ENCODE data around the gene SIAH3. TPM values are rescaled to one million over a fixed set of nuclear protein-coding genes. Genes with fewer than 3 reads are reported as not detected.

The SIAH3 gene
- total RNA-seq, 2 experiments from 2014 or later, result 1.3 to 1.6 TPM

DNA sequence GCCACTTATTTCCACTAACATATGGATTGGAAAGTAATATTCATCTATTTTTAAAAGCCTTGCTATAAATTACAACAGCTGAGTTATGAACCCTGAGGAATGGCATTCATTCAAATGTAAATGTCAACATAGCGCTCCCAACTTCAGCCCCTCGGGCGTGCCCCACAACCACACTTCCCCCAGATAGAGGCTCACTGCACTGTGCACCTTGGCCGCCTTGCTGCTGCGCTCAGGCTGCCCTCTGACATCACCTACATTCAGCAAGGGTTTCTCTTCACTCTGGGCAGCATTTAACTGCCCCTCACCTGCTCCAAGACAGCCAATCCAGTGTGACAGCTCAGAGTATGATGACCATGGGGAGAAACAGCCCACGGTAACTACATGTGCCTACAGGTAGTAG lies 35.1 kb downstream of the SIAH3 start:
- Histone ChIP-seq H3K27ac (ENCODE audit: low read depth in 1 of 2, low read length in 2 of 2) (no peak overlapping the region), H3K4me3 (ENCODE audit: low read length) (no peak overlapping the region), H3K36me3 (ENCODE audit: insufficient read depth, low read length) (no peaks in the 10 kb centered on the region), H3K27me3 (ENCODE audit: control insufficient read depth in 1 of 2, insufficient read depth in 2 of 2, low read length in 2 of 2) (no peaks in the 10 kb centered on the region), H3K9me3 (ENCODE audit: control insufficient read depth in 1 of 2, insufficient read depth in 1 of 2, low read length in 2 of 2) (no peaks in the 10 kb centered on the region), H3K4me1 (ENCODE audit: insufficient read depth, low read length) (no peaks in the 10 kb centered on the region)
- H3K9me3 Mint-ChIP-seq, result no peaks in the 10 kb centered on the region
- peaks cover 7% of the 10 kb centered on the region for H3K36me3 Mint-ChIP-seq (ENCODE audit: low read depth)
- ChIA-PET CTCF (interaction anchor here (1.2 kb wide), 1 partner anchor 22 kb away, joined by 3 read pairs; no protein-coding TSS in a partner anchor), POLR2A (no interaction called here)
- H3K4me1 Mint-ChIP-seq (ENCODE audit: low read depth), result no peaks in the 10 kb centered on the region
- ATAC-seq (ENCODE audit: poor library complexity) (no peak), DNase-seq (no peak)
- intact Hi-C loops (cut with DNase I, micrococcal nuclease), result no loop called here
- no peaks in the 10 kb centered on the region for H3K27me3 Mint-ChIP-seq
- H3K4me3 Mint-ChIP-seq, result no peak overlapping the region
- TF ChIP-seq, protein P1, sequence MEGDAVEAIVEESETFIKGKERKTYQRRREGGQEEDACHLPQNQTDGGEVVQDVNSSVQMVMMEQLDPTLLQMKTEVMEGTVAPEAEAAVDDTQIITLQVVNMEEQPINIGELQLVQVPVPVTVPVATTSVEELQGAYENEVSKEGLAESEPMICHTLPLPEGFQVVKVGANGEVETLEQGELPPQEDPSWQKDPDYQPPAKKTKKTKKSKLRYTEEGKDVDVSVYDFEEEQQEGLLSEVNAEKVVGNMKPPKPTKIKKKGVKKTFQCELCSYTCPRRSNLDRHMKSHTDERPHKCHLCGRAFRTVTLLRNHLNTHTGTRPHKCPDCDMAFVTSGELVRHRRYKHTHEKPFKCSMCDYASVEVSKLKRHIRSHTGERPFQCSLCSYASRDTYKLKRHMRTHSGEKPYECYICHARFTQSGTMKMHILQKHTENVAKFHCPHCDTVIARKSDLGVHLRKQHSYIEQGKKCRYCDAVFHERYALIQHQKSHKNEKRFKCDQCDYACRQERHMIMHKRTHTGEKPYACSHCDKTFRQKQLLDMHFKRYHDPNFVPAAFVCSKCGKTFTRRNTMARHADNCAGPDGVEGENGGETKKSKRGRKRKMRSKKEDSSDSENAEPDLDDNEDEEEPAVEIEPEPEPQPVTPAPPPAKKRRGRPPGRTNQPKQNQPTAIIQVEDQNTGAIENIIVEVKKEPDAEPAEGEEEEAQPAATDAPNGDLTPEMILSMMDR (IDR thresholded peaks at IDR 0.05), result no peak
- no peak overlapping the region for H3K27ac Mint-ChIP-seq

DNA sequence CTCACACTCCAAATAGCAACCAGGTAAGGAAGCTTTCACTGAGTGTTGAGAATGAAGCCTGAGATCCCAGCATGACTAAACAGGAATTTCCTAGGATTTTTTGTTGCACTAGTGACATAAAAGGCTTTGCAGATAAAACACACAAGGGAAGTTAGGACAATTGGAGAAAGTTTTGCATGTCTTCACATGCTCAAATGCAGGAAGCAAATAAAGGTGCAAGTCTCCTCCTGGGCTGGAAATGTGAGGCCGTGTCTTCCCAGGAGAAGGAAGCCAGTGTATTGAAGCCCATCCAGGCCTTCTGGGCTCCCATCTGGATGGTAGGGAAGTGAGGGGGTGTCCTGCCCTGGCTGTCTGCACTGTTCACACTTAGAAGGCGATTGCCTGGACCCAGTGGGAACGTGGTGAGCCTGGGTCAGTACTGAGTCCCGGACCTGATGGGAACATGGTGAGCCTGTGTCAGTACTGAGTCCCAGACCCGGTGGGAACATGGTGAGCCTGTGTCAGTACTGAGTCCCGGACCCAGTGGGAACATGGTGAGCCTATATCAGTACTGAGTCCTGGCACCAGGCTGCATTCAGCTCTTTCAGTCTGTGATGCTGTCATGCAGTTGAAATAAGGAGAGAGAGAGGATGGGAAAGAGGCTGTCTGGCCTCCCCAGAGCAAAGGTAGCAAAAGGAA lies 38.7 kb downstream of the SIAH3 start:
- Histone ChIP-seq H3K36me3 (ENCODE audit: insufficient read depth, low read length) (no peaks in the 10 kb centered on the region), H3K27me3 (ENCODE audit: control insufficient read depth in 1 of 2, insufficient read depth in 2 of 2, low read length in 2 of 2) (no peaks in the 10 kb centered on the region), H3K4me1 (ENCODE audit: insufficient read depth, low read length) (peaks cover 4% of the 10 kb centered on the region), H3K9me3 (ENCODE audit: control insufficient read depth in 1 of 2, insufficient read depth in 1 of 2, low read length in 2 of 2) (no peaks in the 10 kb centered on the region), H3K4me3 (ENCODE audit: low read length) (no peak overlapping the region), H3K27ac (ENCODE audit: low read depth in 1 of 2, low read length in 2 of 2) (no peak overlapping the region)
- Mint-ChIP-seq H3K36me3 (ENCODE audit: low read depth) (no peaks in the 10 kb centered on the region), H3K4me3 (no peak overlapping the region), H3K27me3 (no peaks in the 10 kb centered on the region), H3K9me3 (no peaks in the 10 kb centered on the region), H3K4me1 (ENCODE audit: low read depth) (no peaks in the 10 kb centered on the region), H3K27ac (no peak overlapping the region)
- intact Hi-C loops (cut with DNase I, micrococcal nuclease), result no loop called here
- CTCF ChIA-PET, result no interaction called here
- POLR2A ChIA-PET, result no interaction called here
- DNase-seq, result no peak
- no peak for ATAC-seq (ENCODE audit: poor library complexity)
- TF ChIP-seq, protein P1 (IDR thresholded peaks at IDR 0.05), result no peak

DNA sequence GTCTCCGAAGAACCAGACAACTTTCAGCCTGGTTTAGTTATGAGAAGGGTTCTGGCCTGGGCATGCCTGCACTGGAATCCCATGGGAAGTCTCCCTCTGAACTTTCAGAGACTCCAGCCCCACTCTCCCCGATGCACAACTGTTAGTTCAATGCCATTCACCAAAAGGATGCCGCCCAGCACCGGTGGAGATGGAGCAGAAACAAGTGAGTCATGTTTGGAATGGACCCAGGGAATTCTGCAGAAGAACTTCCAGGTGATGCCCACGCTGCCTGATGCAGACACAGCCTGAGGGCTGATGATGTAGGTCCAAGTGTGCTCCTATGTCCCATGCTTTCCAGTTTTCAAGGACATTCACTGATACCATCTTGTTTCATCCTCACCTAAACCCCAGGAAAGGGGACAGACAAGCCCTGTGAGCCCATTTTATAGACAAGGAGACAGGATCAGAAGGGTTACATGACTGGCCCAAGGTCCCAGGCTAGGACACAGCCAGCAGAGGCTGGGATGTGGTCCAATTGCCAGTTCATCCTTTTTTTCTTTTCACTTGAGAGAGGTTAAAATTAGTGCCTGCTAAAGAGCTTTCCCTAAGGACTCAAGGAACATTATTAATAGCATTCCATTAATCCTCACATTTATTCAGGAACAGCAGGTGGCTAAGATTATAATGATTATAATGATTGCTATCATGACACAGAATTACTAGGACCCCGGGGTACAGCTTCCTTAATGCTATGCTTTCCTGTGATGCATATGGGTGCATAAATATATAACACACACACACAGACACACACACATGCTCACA lies 39.5 kb downstream of the SIAH3 start:
- Histone ChIP-seq H3K36me3 (ENCODE audit: insufficient read depth, low read length) (no peaks in the 10 kb centered on the region), H3K4me1 (ENCODE audit: insufficient read depth, low read length) (peaks cover 4% of the 10 kb centered on the region), H3K27ac (ENCODE audit: low read depth in 1 of 2, low read length in 2 of 2) (no peak overlapping the region), H3K9me3 (ENCODE audit: control insufficient read depth in 1 of 2, insufficient read depth in 1 of 2, low read length in 2 of 2) (no peaks in the 10 kb centered on the region), H3K27me3 (ENCODE audit: control insufficient read depth in 1 of 2, insufficient read depth in 2 of 2, low read length in 2 of 2) (no peaks in the 10 kb centered on the region), H3K4me3 (ENCODE audit: low read length) (no peak overlapping the region)
- DNase-seq (no peak), ATAC-seq (ENCODE audit: poor library complexity) (no peak)
- H3K36me3 Mint-ChIP-seq (ENCODE audit: low read depth), result no peaks in the 10 kb centered on the region
- no peaks in the 10 kb centered on the region for H3K9me3 Mint-ChIP-seq
- ChIA-PET CTCF (no interaction called here), POLR2A (no interaction called here)
- no peak overlapping the region for H3K4me3 Mint-ChIP-seq
- H3K27me3 Mint-ChIP-seq, result no peaks in the 10 kb centered on the region
- no peak overlapping the region for H3K27ac Mint-ChIP-seq
- TF ChIP-seq, protein P1 (IDR thresholded peaks at IDR 0.05), result no peak
- H3K4me1 Mint-ChIP-seq (ENCODE audit: low read depth), result no peaks in the 10 kb centered on the region
- intact Hi-C loops (cut with DNase I, micrococcal nuclease), result no loop called here

Data from CD4-positive, alpha-beta T cell (primary cell).